Measurements from ENCODE around the gene BANP. TPM values are rescaled to one million over a fixed set of nuclear protein-coding genes. Genes with fewer than 3 reads are reported as not detected.

BANP gene
- total RNA-seq, 1 experiment from 2014 or later: 22.6 TPM

DNA sequence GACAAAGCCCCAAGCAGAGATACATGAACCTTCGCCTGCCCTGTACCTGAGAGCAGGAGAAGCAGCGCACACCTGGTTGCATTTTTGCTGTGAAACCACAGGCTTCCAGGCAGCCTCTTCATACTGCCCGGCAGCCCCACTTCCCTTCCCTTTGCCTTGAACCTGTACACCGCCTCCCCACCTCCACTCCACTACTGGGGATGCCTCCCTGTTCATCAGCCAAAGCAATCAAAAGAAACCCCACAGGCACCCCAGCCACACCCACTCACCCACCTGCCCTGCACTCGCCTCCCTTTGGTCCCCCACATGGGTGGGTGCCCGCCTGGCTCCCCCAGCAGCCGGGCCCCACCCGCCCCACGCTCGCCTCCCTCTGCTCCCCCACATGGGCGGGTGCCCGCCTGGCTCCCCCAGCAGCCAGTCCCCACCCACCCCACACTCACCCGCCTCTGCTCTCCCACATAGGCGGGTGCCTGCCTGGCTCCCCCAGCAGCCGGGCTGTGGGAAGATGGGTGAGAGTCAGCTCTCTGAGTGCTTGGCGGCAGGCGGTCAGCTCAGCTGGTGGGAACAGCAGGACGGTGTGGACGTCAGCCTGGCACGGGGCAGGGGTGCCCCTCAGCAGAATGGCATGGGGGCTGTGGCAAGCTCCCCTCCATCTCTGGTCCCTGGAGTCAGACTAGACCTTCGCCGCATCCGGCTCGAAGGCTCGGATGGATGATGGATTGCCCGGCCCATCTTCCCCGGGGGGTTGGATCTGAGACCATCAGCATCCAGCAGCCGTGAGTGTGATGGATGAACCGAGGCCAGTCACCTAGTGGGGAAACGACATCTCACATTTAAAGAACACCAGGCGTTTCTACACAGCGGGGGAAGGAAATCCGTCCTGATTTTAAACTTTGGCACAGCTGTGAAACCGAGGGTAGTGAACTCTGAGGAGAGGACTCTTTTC is 135.6 kb downstream of the BANP start:
- ATAC-seq: no peak
- intact Hi-C loops (cut with micrococcal nuclease; ENCODE audit: unreplicated experiment): no loop called here
- no peak for TF ChIP-seq TCF7L2 (IDR thresholded peaks at IDR 0.05; ENCODE audit: low read depth, low read length)
- TF ChIP-seq, protein P1, sequence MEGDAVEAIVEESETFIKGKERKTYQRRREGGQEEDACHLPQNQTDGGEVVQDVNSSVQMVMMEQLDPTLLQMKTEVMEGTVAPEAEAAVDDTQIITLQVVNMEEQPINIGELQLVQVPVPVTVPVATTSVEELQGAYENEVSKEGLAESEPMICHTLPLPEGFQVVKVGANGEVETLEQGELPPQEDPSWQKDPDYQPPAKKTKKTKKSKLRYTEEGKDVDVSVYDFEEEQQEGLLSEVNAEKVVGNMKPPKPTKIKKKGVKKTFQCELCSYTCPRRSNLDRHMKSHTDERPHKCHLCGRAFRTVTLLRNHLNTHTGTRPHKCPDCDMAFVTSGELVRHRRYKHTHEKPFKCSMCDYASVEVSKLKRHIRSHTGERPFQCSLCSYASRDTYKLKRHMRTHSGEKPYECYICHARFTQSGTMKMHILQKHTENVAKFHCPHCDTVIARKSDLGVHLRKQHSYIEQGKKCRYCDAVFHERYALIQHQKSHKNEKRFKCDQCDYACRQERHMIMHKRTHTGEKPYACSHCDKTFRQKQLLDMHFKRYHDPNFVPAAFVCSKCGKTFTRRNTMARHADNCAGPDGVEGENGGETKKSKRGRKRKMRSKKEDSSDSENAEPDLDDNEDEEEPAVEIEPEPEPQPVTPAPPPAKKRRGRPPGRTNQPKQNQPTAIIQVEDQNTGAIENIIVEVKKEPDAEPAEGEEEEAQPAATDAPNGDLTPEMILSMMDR (IDR thresholded peaks at IDR 0.05): no peak
- TF ChIP-seq REST (IDR thresholded peaks at IDR 0.05; ENCODE audit: insufficient read depth in 1 of 2, low read depth in 2 of 2, low read length in 1 of 2): no peak
- no peak for TF ChIP-seq POLR2AphosphoS5 (IDR thresholded peaks at IDR 0.05; ENCODE audit: low read depth, low read length)
- no peak for TF ChIP-seq SIN3A (IDR thresholded peaks at IDR 0.05; ENCODE audit: borderline replicate concordance, insufficient read depth, low read depth, low read length)
- no peaks in the 10 kb centered on the region for H3K9me3 ChIP-seq (ENCODE audit: control insufficient read depth, insufficient read depth, low read depth, low read length)
- H3K27me3 ChIP-seq (ENCODE audit: control insufficient read depth, insufficient read depth, low read length): no peaks in the 10 kb centered on the region
- no peaks in the 10 kb centered on the region for H3K36me3 ChIP-seq (ENCODE audit: control insufficient read depth, insufficient read depth, low read length)
- no peak overlapping the region for H3K4me3 ChIP-seq (ENCODE audit: low read depth in 2 of 2, low read length in 2 of 2)
- BruUV-seq (replicated peaks): no TSS peak
- H3K27ac ChIP-seq (ENCODE audit: low read length): no peak overlapping the region
- POLR2A ChIA-PET: no interaction called here
- no peaks in the 10 kb centered on the region for H3K4me1 ChIP-seq (ENCODE audit: control insufficient read depth, insufficient read depth, low read length)
- DNase-seq (ENCODE audit: low read depth, low spot score): no peak
- CTCF ChIA-PET: no interaction called here
- in situ Hi-C loops (cut with HindIII; ENCODE audit: low pct_unique_long_range_greater_than_20kb, low sequenced_read_pairs): no loop called here

- in situ Hi-C loops (cut with HindIII; ENCODE audit: low pct_unique_long_range_greater_than_20kb, low sequenced_read_pairs) (no loop called here), intact Hi-C loops (cut with micrococcal nuclease; ENCODE audit: unreplicated experiment) (no loop called here)
- no TSS peak for BruUV-seq (replicated peaks)
- Histone ChIP-seq H3K27me3 (ENCODE audit: control insufficient read depth, insufficient read depth, low read length) (no peaks in the 10 kb centered on the region), H3K27ac (ENCODE audit: low read length) (no peak overlapping the region), H3K36me3 (ENCODE audit: control insufficient read depth, insufficient read depth, low read length) (no peaks in the 10 kb centered on the region), H3K4me1 (ENCODE audit: control insufficient read depth, insufficient read depth, low read length) (no peaks in the 10 kb centered on the region), H3K4me3 (ENCODE audit: low read depth in 2 of 2, low read length in 2 of 2) (no peak overlapping the region), H3K9me3 (ENCODE audit: control insufficient read depth, insufficient read depth, low read depth, low read length) (no peaks in the 10 kb centered on the region)
- ChIA-PET CTCF (no interaction called here), POLR2A (no interaction called here)
- no peak for ATAC-seq
- no peak for DNase-seq (ENCODE audit: low read depth, low spot score)
- no peak for TF ChIP-seq SIN3A (IDR thresholded peaks at IDR 0.05; ENCODE audit: borderline replicate concordance, insufficient read depth, low read depth, low read length)
- no peak for TF ChIP-seq POLR2AphosphoS5 (IDR thresholded peaks at IDR 0.05; ENCODE audit: low read depth, low read length)
- TF ChIP-seq, protein P1 (IDR thresholded peaks at IDR 0.05): no peak
These were observed 136.3 kb downstream of the BANP start for GRCh38 chr16:88087517-88087877.
